GM12864 (cell line): Measurements from ENCODE around the gene SNRK.

Experiments used
- DNase-seq: peaks from one replicate; pipeline ENCODE4 v3.0.0-alpha.2; 2011; ENCODE audit warnings: low read depth
- H3K4me3 ChIP-seq: 2 replicates; pipeline ENCODE4 v1.5.1; 2011; ENCODE audit warnings: mild to moderate bottlenecking, low read depth, low read length, control low read depth
- TF ChIP-seq, protein P1 (sequence below): IDR thresholded peaks from 2 replicates; pipeline ENCODE4 v1.5.1; 2011; ENCODE audit warnings: low read depth, mild to moderate bottlenecking, moderate library complexity, low read length, control low read depth, inconsistent platforms; ENCODE audit errors: missing control alignments

Gene SNRK

DNA sequence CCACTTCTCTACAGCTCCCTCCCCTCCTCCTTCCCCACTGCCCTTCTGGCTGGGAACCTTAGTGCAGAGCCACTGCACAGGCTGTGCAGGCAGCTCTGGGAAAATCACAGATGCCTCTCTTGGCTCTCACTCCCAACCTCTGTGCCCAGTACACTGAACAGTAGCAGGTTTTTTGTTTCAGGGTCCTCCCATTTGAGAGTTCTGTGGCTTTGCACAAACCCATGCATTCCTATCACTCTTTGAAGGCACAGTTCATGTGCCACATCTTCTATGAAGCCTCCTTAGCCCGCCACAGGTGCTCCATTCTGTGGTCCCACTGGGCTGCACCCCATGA, 103.9 kb downstream of the SNRK start:
- TF ChIP-seq, protein P1, sequence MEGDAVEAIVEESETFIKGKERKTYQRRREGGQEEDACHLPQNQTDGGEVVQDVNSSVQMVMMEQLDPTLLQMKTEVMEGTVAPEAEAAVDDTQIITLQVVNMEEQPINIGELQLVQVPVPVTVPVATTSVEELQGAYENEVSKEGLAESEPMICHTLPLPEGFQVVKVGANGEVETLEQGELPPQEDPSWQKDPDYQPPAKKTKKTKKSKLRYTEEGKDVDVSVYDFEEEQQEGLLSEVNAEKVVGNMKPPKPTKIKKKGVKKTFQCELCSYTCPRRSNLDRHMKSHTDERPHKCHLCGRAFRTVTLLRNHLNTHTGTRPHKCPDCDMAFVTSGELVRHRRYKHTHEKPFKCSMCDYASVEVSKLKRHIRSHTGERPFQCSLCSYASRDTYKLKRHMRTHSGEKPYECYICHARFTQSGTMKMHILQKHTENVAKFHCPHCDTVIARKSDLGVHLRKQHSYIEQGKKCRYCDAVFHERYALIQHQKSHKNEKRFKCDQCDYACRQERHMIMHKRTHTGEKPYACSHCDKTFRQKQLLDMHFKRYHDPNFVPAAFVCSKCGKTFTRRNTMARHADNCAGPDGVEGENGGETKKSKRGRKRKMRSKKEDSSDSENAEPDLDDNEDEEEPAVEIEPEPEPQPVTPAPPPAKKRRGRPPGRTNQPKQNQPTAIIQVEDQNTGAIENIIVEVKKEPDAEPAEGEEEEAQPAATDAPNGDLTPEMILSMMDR, result no peak
- DNase-seq, result no peak

DNA sequence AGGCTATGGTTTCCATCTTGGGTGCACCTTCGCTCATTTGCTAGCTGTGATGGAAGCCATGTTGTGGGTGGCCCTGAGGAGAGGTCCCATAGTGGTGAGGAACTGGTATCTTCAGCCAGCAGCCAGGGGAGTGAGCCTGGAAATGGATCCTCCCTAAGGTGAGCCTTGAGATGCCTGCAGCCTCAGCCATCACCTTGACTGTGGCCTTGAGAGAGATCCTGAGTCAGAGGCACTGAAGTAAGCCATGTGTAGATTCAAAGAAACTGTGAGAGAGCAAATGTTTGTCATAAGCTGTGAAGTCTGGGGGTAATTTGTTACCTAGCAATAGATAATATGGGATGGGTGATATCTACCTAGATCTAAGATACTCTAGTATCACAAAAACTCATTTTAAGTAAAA, 105.3 kb downstream of the SNRK start:
- TF ChIP-seq, protein P1, result no peak
- DNase-seq, result no peak
- H3K4me3 ChIP-seq, result no peak overlapping the region

More for the DNA sequence above, 103.9 kb downstream of the SNRK start:
- H3K4me3 ChIP-seq, result no peak overlapping the region

DNA sequence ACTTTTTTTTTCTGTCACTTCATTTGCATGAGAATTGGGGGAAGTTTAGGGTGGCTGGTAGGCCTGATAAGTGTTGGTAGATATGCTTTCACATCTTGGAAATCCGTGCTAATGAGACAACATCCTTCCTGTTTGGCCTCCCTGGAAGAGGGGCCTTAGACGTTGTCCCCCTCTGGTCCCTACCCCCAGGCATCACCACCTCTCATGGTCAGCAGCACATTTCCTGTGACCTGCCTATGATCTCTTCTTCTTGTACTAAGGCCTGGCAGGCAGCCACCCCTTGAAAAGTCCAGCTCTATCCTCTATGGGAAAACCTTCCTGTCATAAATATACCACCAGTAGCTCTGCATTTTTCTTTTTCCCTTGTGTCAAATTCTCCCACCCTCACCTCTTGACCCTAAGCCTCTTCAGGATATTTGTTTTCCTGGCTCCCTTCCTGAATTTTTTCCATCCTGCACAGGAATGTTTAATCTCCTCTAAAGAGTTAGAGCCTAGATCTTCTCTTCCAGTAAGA, 107.8 kb downstream of the SNRK start:
- TF ChIP-seq, protein P1, result no peak

DNA sequence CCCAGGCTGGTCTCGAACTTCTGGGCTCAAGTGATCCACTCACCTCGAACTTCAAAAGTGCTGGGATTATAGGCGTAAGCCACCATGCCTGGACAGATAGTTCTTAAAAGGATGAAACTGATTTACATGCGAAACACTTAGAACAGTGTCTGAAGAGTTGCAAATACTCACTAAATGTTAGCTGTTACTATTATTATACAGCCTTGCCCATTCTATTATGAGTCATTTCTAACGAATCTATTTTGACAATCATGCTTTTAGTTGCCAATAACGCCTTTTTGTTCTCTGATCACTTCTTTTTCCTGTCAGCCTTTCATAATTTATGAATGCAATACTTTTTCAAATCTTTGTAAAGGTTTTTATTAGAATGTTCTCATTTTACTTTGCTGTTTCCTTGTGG, 112.7 kb downstream of the SNRK start:
- no peak overlapping the region for H3K4me3 ChIP-seq
- TF ChIP-seq, protein P1, result no peak
- no peak for DNase-seq

More for the DNA sequence above, 107.8 kb downstream of the SNRK start:
- no peak for DNase-seq
- no peak overlapping the region for H3K4me3 ChIP-seq

DNA sequence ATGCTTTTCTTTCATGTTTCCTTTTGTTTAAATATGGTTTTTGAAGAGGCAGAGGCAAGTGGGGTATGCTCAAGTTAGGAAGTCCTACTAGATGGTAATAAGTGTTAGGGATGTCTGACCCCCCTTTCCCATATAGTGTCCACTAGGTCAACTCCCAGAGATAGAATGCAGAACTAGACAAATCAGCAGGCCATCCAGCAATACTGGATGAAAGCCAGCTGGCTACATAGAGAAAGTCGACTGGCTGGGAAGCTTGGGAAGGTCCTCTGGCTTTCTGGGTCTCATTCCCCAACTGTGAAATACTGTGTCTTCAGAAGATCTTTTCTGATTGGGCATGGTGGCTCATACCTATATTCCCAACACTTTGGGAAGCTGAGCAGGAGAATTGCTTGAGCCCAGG, 113.8 kb downstream of the SNRK start:
- no peak for DNase-seq
- H3K4me3 ChIP-seq, result no peak overlapping the region
- TF ChIP-seq, protein P1, result no peak
